COLO668 (cell line): ENCODE results near the gene KMT2C.
"Not testable (repeated sequence)": the region's sequence is repeated elsewhere in the genome, so short reads cannot be mapped to it uniquely, and the experiment has no call there.

Source experiments
- DNase-seq: peaks from one replicate; lab custom pipeline; 2025; ENCODE audit not compliant: unreplicated experiment; lab: John Stamatoyannopoulos, UW

Gene KMT2C

GRCh38 chr7:152328234-152328633 is 107.6 kb downstream of the KMT2C start:
- no peak for DNase-seq

- DNase-seq = no peak
Measured at GRCh38 chr7:152315845-152316244, 120.0 kb downstream of the KMT2C start.

GRCh38 chr7:152313831-152314604 is 121.8 kb downstream of the KMT2C start:
- DNase-seq = peak; percentile 3

- no peak for DNase-seq
Measured at GRCh38 chr7:152313217-152313616, 122.6 kb downstream of the KMT2C start.

- no peak for DNase-seq
Measured at GRCh38 chr7:152312316-152312715, 123.5 kb downstream of the KMT2C start.

- DNase-seq = no peak
Measured at GRCh38 chr7:152307902-152308301, 127.9 kb downstream of the KMT2C start.

GRCh38 chr7:152299542-152300143 is 136.2 kb downstream of the KMT2C start:
- not testable (repeated sequence) for DNase-seq

GRCh38 chr7:152292897-152293296 is 142.9 kb downstream of the KMT2C start:
- no peak for DNase-seq

- not testable (repeated sequence) for DNase-seq
Measured at GRCh38 chr7:152286972-152287371, 148.8 kb downstream of the KMT2C start.

GRCh38 chr7:152286219-152286618 is 149.6 kb downstream of the KMT2C start:
- not testable (repeated sequence) for DNase-seq

- not testable (repeated sequence) for DNase-seq
Measured at GRCh38 chr7:152284998-152285397, 150.8 kb downstream of the KMT2C start.

GRCh38 chr7:152277687-152278086 is 158.1 kb downstream of the KMT2C start:
- DNase-seq = not testable (repeated sequence)

- not testable (repeated sequence) for DNase-seq
Measured at GRCh38 chr7:152270427-152270826, 165.4 kb downstream of the KMT2C start.

GRCh38 chr7:152266859-152267258 is 168.9 kb downstream of the KMT2C start:
- not testable (repeated sequence) for DNase-seq

GRCh38 chr7:152264915-152265314 is 170.9 kb downstream of the KMT2C start:
- peak; percentile 11 for DNase-seq

GRCh38 chr7:152262146-152262545 is 173.7 kb downstream of the KMT2C start:
- DNase-seq = not testable (repeated sequence)

- not testable (repeated sequence) for DNase-seq
Measured at GRCh38 chr7:152259645-152260044, 176.2 kb downstream of the KMT2C start.

- DNase-seq = not testable (repeated sequence)
Measured at GRCh38 chr7:152247851-152248250, 188.0 kb downstream of the KMT2C start.

GRCh38 chr7:152245417-152245816 is 190.4 kb downstream of the KMT2C start:
- DNase-seq = not testable (repeated sequence)

- DNase-seq = not testable (repeated sequence)
Measured at GRCh38 chr7:152243464-152243863, 192.3 kb downstream of the KMT2C start.

GRCh38 chr7:152241301-152241700 is 194.5 kb downstream of the KMT2C start:
- not testable (repeated sequence) for DNase-seq

GRCh38 chr7:152236306-152236705 is 199.5 kb downstream of the KMT2C start:
- not testable (repeated sequence) for DNase-seq
